ENCODE data around the gene PDE6H.

PDE6H gene

GRCh38 chr12:14968478-14968877 lies 4.4 kb upstream of the PDE6H start:
- H2AFZ ChIP-seq (ENCODE audit: low read depth, low read length): no peak overlapping the region
- ATAC-seq (ENCODE audit: insufficient read depth, low read depth): no peak
- H3K27me3 ChIP-seq (ENCODE audit: insufficient read depth, low read length, poor library complexity): no peaks in the 10 kb centered on the region
- no peak overlapping the region for H3K9ac ChIP-seq (ENCODE audit: low read depth, low read length)
- no peak overlapping the region for H3K4me3 ChIP-seq (ENCODE audit: low read depth in 1 of 2, low read length in 2 of 2)
- no peaks in the 10 kb centered on the region for H4K20me1 ChIP-seq (ENCODE audit: insufficient read depth, low read length)
- H3K4me1 ChIP-seq (ENCODE audit: insufficient read depth, low read length): peaks cover 17% of the 10 kb centered on the region
- no peak overlapping the region for H3K27ac ChIP-seq (ENCODE audit: low read length)
- no peaks in the 10 kb centered on the region for H3K9me3 ChIP-seq (ENCODE audit: insufficient read depth, low read length, severe bottlenecking)
- no peak overlapping the region for H3K4me2 ChIP-seq (ENCODE audit: insufficient read depth, low read length)
- DNase-seq: no peak
- no peak for TF ChIP-seq CTCF (IDR thresholded peaks at IDR 0.05; ENCODE audit: borderline replicate concordance, extremely low read depth, low read length, poor library complexity, severe bottlenecking)
- peaks cover 11% of the 10 kb centered on the region for H3K79me2 ChIP-seq (ENCODE audit: insufficient read depth, low read length)
- H3K36me3 ChIP-seq (ENCODE audit: insufficient read depth, low read length): no peaks in the 10 kb centered on the region

- Histone ChIP-seq H3K4me2 (ENCODE audit: insufficient read depth, low read length) (no peak overlapping the region), H3K36me3 (ENCODE audit: insufficient read depth, low read length) (no peaks in the 10 kb centered on the region), H2AFZ (ENCODE audit: low read depth, low read length) (no peak overlapping the region), H3K4me1 (ENCODE audit: insufficient read depth, low read length) (no peaks in the 10 kb centered on the region), H3K79me2 (ENCODE audit: insufficient read depth, low read length) (no peaks in the 10 kb centered on the region), H3K27me3 (ENCODE audit: insufficient read depth, low read length, poor library complexity) (no peaks in the 10 kb centered on the region), H3K4me3 (ENCODE audit: low read depth in 1 of 2, low read length in 2 of 2) (no peak overlapping the region), H3K9me3 (ENCODE audit: insufficient read depth, low read length, severe bottlenecking) (no peaks in the 10 kb centered on the region), H3K9ac (ENCODE audit: low read depth, low read length) (no peak overlapping the region), H3K27ac (ENCODE audit: low read length) (no peak overlapping the region), H4K20me1 (ENCODE audit: insufficient read depth, low read length) (no peaks in the 10 kb centered on the region)
- ATAC-seq (ENCODE audit: insufficient read depth, low read depth) (no peak), DNase-seq (no peak)
- TF ChIP-seq EZH2 (IDR thresholded peaks at IDR 0.05; ENCODE audit: borderline replicate concordance, low read depth, low read length, severe bottlenecking) (no peak), CTCF (IDR thresholded peaks at IDR 0.05; ENCODE audit: borderline replicate concordance, extremely low read depth, low read length, poor library complexity, severe bottlenecking) (no peak)
These were observed 2.4 kb upstream of the PDE6H start for GRCh38 chr12:14970473-14970872.

GRCh38 chr12:14974633-14975032 lies 1.8 kb downstream of the PDE6H start:
- no peaks in the 10 kb centered on the region for H3K27me3 ChIP-seq (ENCODE audit: insufficient read depth, low read length, poor library complexity)
- H3K4me3 ChIP-seq (ENCODE audit: low read depth in 1 of 2, low read length in 2 of 2): no peak overlapping the region
- no peak for DNase-seq
- no peak for ATAC-seq (ENCODE audit: insufficient read depth, low read depth)
- no peaks in the 10 kb centered on the region for H4K20me1 ChIP-seq (ENCODE audit: insufficient read depth, low read length)
- H3K9ac ChIP-seq (ENCODE audit: low read depth, low read length): no peak overlapping the region
- no peak overlapping the region for H2AFZ ChIP-seq (ENCODE audit: low read depth, low read length)
- TF ChIP-seq CTCF (IDR thresholded peaks at IDR 0.05; ENCODE audit: borderline replicate concordance, extremely low read depth, low read length, poor library complexity, severe bottlenecking): no peak
- no peak for TF ChIP-seq EZH2 (IDR thresholded peaks at IDR 0.05; ENCODE audit: borderline replicate concordance, low read depth, low read length, severe bottlenecking)
- no peak overlapping the region for H3K27ac ChIP-seq (ENCODE audit: low read length)
- no peaks in the 10 kb centered on the region for H3K36me3 ChIP-seq (ENCODE audit: insufficient read depth, low read length)
- H3K9me3 ChIP-seq (ENCODE audit: insufficient read depth, low read length, severe bottlenecking): no peaks in the 10 kb centered on the region
- no peak overlapping the region for H3K4me2 ChIP-seq (ENCODE audit: insufficient read depth, low read length)
- H3K79me2 ChIP-seq (ENCODE audit: insufficient read depth, low read length): no peaks in the 10 kb centered on the region
- peaks cover 8% of the 10 kb centered on the region for H3K4me1 ChIP-seq (ENCODE audit: insufficient read depth, low read length)

GRCh38 chr12:14975457-14975856 lies 2.6 kb downstream of the PDE6H start:
- no peak overlapping the region for H3K27ac ChIP-seq (ENCODE audit: low read length)
- no peak overlapping the region for H2AFZ ChIP-seq (ENCODE audit: low read depth, low read length)
- TF ChIP-seq CTCF (IDR thresholded peaks at IDR 0.05; ENCODE audit: borderline replicate concordance, extremely low read depth, low read length, poor library complexity, severe bottlenecking) (no peak), EZH2 (IDR thresholded peaks at IDR 0.05; ENCODE audit: borderline replicate concordance, low read depth, low read length, severe bottlenecking) (no peak)
- H3K9me3 ChIP-seq (ENCODE audit: insufficient read depth, low read length, severe bottlenecking): no peaks in the 10 kb centered on the region
- H3K79me2 ChIP-seq (ENCODE audit: insufficient read depth, low read length): no peaks in the 10 kb centered on the region
- no peaks in the 10 kb centered on the region for H3K27me3 ChIP-seq (ENCODE audit: insufficient read depth, low read length, poor library complexity)
- no peak; the same call in 2 of the 3 replicates for ATAC-seq (ENCODE audit: insufficient read depth, low read depth)
- H3K36me3 ChIP-seq (ENCODE audit: insufficient read depth, low read length): no peaks in the 10 kb centered on the region
- no peak overlapping the region for H3K4me2 ChIP-seq (ENCODE audit: insufficient read depth, low read length)
- H3K4me1 ChIP-seq (ENCODE audit: insufficient read depth, low read length): peaks cover 13% of the 10 kb centered on the region
- H3K9ac ChIP-seq (ENCODE audit: low read depth, low read length): no peak overlapping the region
- H3K4me3 ChIP-seq (ENCODE audit: low read depth in 1 of 2, low read length in 2 of 2): no peak overlapping the region
- DNase-seq: no peak
- no peaks in the 10 kb centered on the region for H4K20me1 ChIP-seq (ENCODE audit: insufficient read depth, low read length)

All from DND-41 (cell line).